HG02623 (cell line): ENCODE data around the gene CLDN17.

Experiments
- ATAC-seq: cut with Tn5 transposase; IDR thresholded peaks from one replicate; pipeline ENCODE4 v1.9.1; 2021; ENCODE audit warnings: moderate library complexity; ENCODE audit not compliant: unreplicated experiment

Gene CLDN17

DNA sequence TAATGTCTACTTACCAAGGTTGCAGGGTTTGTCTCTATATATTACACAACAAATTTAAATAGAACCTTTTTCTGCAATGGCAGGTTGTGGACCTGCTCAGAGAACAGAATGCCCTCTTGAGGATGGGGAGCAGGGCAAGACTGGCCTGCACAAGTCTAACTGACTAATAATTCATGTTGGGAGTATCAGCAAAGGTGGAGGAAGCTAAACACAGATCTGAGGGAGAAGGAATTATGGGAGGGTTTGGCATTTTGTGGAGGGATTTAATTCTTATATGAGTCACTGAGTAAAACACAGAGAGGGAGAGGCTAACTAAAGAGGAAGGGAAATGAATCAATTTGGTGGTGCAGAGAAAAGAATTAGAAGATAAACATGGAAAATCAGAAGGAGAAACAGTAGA is 40.0 kb downstream of the CLDN17 start:
- no peak for ATAC-seq

DNA sequence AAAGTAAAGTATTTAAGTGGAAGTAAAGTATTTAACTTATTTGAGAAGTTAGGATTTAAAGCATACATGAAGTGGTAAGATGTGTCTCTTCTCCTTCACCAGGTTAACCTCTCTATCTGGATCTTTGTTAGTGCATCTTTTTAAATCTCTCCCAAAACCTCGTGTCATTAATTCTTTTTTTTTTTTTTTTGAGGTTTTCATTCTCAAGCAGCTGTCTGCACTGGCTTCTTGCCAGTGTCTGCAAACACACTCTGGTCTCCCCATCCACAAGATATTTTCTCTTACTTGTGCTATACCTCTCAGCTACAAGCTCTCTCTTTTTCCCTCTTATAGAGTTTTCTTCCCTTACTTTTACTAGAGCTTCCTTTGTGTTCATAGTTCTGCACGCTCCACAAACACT is 49.0 kb downstream of the CLDN17 start:
- no peak for ATAC-seq

DNA sequence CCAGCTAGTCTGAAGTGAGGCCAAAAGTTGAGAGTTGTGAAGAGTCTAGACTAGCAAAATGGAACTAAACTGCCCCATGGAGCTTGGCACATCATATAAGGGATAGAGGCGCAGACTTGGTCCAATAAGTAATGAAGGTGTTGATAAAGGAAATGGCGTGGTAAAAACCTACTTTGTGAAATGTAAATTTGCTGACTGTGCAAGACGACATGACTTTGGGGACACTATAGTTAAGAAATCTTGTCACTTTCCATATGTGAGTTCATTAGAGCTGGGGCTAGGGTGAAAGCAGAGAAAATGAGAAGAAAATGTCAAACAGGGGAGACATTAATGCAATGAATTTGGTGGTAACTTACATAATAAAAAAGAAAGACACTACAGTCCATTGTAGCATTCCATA is 50.1 kb downstream of the CLDN17 start:
- ATAC-seq, result no peak
